Measurements from ENCODE around the gene RGS4. TPM values are rescaled to one million over a fixed set of nuclear protein-coding genes. Genes with fewer than 3 reads are reported as not detected.

Gene RGS4
- total and polyA plus RNA-seq, 2 experiments from 2014 or later, result 0.32 to 0.38 TPM

DNA sequence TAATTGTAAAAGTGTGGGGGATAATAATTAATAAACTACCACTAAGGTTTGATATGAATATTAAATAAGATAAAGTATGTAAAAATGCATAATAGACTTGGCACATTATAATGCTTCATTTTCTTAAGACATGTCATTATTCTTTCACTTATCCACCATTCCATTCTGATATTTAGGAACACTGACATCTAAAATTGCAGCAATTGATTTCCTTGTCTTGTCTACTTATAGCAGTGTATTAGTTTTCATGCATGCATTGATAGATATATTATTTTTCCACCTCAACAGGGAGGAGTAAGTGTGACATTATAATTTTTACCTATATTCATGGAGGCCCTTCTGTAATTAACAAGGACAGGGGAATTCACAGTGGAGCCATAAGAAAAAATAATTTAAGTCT is 41.6 kb upstream of the RGS4 start (continued):
- TF ChIP-seq, protein P1, sequence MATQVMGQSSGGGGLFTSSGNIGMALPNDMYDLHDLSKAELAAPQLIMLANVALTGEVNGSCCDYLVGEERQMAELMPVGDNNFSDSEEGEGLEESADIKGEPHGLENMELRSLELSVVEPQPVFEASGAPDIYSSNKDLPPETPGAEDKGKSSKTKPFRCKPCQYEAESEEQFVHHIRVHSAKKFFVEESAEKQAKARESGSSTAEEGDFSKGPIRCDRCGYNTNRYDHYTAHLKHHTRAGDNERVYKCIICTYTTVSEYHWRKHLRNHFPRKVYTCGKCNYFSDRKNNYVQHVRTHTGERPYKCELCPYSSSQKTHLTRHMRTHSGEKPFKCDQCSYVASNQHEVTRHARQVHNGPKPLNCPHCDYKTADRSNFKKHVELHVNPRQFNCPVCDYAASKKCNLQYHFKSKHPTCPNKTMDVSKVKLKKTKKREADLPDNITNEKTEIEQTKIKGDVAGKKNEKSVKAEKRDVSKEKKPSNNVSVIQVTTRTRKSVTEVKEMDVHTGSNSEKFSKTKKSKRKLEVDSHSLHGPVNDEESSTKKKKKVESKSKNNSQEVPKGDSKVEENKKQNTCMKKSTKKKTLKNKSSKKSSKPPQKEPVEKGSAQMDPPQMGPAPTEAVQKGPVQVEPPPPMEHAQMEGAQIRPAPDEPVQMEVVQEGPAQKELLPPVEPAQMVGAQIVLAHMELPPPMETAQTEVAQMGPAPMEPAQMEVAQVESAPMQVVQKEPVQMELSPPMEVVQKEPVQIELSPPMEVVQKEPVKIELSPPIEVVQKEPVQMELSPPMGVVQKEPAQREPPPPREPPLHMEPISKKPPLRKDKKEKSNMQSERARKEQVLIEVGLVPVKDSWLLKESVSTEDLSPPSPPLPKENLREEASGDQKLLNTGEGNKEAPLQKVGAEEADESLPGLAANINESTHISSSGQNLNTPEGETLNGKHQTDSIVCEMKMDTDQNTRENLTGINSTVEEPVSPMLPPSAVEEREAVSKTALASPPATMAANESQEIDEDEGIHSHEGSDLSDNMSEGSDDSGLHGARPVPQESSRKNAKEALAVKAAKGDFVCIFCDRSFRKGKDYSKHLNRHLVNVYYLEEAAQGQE (IDR thresholded peaks at IDR 0.05; ENCODE audit: unreplicated experiment), result no peak

DNA sequence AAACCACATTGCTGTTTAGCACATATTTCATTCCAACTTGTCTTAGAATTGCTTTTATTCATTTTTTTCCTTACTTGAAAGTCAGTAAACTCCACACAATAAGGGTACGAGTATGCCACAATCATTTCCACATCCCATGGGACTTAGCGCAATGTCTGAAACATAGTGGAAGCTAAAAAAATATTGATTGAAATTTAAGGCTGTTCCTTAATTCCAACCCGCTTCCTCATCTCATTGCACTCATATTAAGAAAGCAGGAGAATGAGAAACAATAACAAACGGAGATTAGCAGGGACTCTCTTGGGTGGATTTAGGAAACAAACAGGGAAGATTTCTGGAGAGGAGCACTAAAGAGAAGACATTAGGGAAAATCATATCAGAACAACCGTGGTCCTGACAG is 39.3 kb upstream of the RGS4 start:
- Mint-ChIP-seq H3K9me3 (no peaks in the 10 kb centered on the region), H3K27me3 (ENCODE audit: insufficient read depth, low read depth, poor library complexity) (peaks cover 1% of the 10 kb centered on the region), H3K27ac (no peak overlapping the region), H3K36me3 (ENCODE audit: low read depth) (no peaks in the 10 kb centered on the region), H3K4me3 (no peak overlapping the region), H3K4me1 (peaks cover 7% of the 10 kb centered on the region; the same call in 2 of the 3 replicates)
- H3K27me3 ChIP-seq (ENCODE audit: insufficient read depth), result no peaks in the 10 kb centered on the region
- no peak overlapping the region for H3K4me3 ChIP-seq
- H4K20me1 ChIP-seq (replicated peaks; ENCODE audit: insufficient read depth), result no peaks in the 10 kb centered on the region
- H3K4me2 ChIP-seq, result no peak overlapping the region
- H3K9me2 ChIP-seq (ENCODE audit: insufficient read depth), result no peaks in the 10 kb centered on the region
- no peak for DNase-seq (ENCODE audit: low spot score)
- TF ChIP-seq, protein P1 (IDR thresholded peaks at IDR 0.05; ENCODE audit: unreplicated experiment), result no peak
- TF ChIP-seq ZNF114 (CRISPR knock-in tag; IDR thresholded peaks at IDR 0.05), result no peak
- TF ChIP-seq JUNB (IDR thresholded peaks at IDR 0.05; ENCODE audit: unreplicated experiment), result no peak
- TF ChIP-seq CREB1 (CRISPR knock-in tag; IDR thresholded peaks at IDR 0.05; ENCODE audit: low read depth), result no peak
- TF ChIP-seq STAT1 (IDR thresholded peaks at IDR 0.05; ENCODE audit: unreplicated experiment), result no peak
- TF ChIP-seq NANOG (IDR thresholded peaks at IDR 0.05; ENCODE audit: borderline replicate concordance), result no peak
- TF ChIP-seq, protein P2, sequence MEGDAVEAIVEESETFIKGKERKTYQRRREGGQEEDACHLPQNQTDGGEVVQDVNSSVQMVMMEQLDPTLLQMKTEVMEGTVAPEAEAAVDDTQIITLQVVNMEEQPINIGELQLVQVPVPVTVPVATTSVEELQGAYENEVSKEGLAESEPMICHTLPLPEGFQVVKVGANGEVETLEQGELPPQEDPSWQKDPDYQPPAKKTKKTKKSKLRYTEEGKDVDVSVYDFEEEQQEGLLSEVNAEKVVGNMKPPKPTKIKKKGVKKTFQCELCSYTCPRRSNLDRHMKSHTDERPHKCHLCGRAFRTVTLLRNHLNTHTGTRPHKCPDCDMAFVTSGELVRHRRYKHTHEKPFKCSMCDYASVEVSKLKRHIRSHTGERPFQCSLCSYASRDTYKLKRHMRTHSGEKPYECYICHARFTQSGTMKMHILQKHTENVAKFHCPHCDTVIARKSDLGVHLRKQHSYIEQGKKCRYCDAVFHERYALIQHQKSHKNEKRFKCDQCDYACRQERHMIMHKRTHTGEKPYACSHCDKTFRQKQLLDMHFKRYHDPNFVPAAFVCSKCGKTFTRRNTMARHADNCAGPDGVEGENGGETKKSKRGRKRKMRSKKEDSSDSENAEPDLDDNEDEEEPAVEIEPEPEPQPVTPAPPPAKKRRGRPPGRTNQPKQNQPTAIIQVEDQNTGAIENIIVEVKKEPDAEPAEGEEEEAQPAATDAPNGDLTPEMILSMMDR (conservative IDR thresholded peaks at IDR 0.05; ENCODE audit: low read depth in 2 of 2), result no peak
- no peak for TF ChIP-seq EZH2 (IDR thresholded peaks at IDR 0.05; ENCODE audit: low read depth, unreplicated experiment)
- TF ChIP-seq POLR2AphosphoS5 (IDR thresholded peaks at IDR 0.05; ENCODE audit: low read depth), result no peak
- TF ChIP-seq EZH2phosphoT487 (IDR thresholded peaks at IDR 0.05; ENCODE audit: unreplicated experiment), result no peak
- no peaks in the 10 kb centered on the region for H3K36me3 ChIP-seq (ENCODE audit: insufficient read depth)
- peaks cover 4% of the 10 kb centered on the region; the same call in 1 of the 2 replicates for H3K4me1 ChIP-seq (ENCODE audit: insufficient read depth)
- no peaks in the 10 kb centered on the region for H3K79me2 ChIP-seq (replicated peaks; ENCODE audit: insufficient read depth)
- H2AFZ ChIP-seq, result no peak overlapping the region
- no peak for ATAC-seq
- H3F3A ChIP-seq (replicated peaks; ENCODE audit: low read depth), result no peaks in the 10 kb centered on the region
- H3K27ac ChIP-seq (ENCODE audit: low read depth), result no peak overlapping the region

Measured in GM23338 (cell line).